GM15510 (cell line): ENCODE measurements around the gene TWIST2.

Experiments used
- POLR2A ChIP-seq: IDR thresholded peaks from 3 replicates; pipeline ENCODE4 v1.6.1; 2011; ENCODE audit warnings: borderline replicate concordance; ENCODE audit not compliant: insufficient read length; ENCODE audit errors: extremely low read depth

TWIST2 gene

GRCh38 chr2:238956676-238957075, 108.8 kb downstream of the TWIST2 start:
- no peak for TF ChIP-seq POLR2A
